Colonic mucosa (tissue), 4 donors: Measurements from ENCODE around the gene MTHFS. TPM values are rescaled to one million over a fixed set of nuclear protein-coding genes. Genes with fewer than 3 reads are reported as not detected.

ENCODE experiments used
- DNase-seq: peaks from one replicate; pipeline ENCODE4 v3.0.0-alpha.2; 2020
- H3K27ac ChIP-seq: fragments of 200-600 bp; one replicate; pipeline ENCODE4 v1.8.0; 2021
- H3K27me3 ChIP-seq: fragments of 200-600 bp; one replicate; pipeline ENCODE4 v1.8.0; 2021
- H3K36me3 ChIP-seq: fragments of 200-600 bp; one replicate; pipeline ENCODE4 v1.8.0; 2021
- H3K4me1 ChIP-seq: fragments of 200-600 bp; one replicate; pipeline ENCODE4 v1.8.0; 2021; ENCODE audit warnings: mild to moderate bottlenecking
- H3K4me3 ChIP-seq: fragments of 200-600 bp; one replicate; pipeline ENCODE4 v1.8.0; 2021
- H3K9ac ChIP-seq, 2 donors: one replicate each; pipeline ENCODE4 v1.7.0; 2013; ENCODE audit warnings: control low read depth in 2 of 2, low read depth in 2 of 2, low read length in 2 of 2
- H3K9me3 ChIP-seq: fragments of 200-600 bp; one replicate; pipeline ENCODE4 v1.8.0; 2021
- intact Hi-C: fragments of 100-400 bp; cut with DNase I; formaldehyde crosslinking; loops from one replicate; pipeline ENCODE4 v1.14.1; 2022
- total RNA-seq, 2 donors: library from RNA; stranded (reverse); fragmentation: NEBNext Ultra II Directional in 1 of 2; extraction: Animal tissue kit (Norgen Biotek cat#: 25700) in 1 of 2; gene quantifications; one replicate each; pipeline ENCODE4 v1.2.1, GENCODE V29; 2021
- TF ChIP-seq, protein P1 (sequence below): fragments of 200-600 bp; IDR thresholded peaks from one replicate; pipeline ENCODE4 v1.8.0; 2022; ENCODE audit warnings: antibody characterized with exemption, mild to moderate bottlenecking
- donor health status: healthy.
- donor health status: DM: no; HTN: no; CAD: no.
- donor health status: DM: no; HTN: no; CAD: no.

The MTHFS gene
- total RNA-seq, 2 donors from 2014 or later: 24.6 to 25.9 TPM

DNA sequence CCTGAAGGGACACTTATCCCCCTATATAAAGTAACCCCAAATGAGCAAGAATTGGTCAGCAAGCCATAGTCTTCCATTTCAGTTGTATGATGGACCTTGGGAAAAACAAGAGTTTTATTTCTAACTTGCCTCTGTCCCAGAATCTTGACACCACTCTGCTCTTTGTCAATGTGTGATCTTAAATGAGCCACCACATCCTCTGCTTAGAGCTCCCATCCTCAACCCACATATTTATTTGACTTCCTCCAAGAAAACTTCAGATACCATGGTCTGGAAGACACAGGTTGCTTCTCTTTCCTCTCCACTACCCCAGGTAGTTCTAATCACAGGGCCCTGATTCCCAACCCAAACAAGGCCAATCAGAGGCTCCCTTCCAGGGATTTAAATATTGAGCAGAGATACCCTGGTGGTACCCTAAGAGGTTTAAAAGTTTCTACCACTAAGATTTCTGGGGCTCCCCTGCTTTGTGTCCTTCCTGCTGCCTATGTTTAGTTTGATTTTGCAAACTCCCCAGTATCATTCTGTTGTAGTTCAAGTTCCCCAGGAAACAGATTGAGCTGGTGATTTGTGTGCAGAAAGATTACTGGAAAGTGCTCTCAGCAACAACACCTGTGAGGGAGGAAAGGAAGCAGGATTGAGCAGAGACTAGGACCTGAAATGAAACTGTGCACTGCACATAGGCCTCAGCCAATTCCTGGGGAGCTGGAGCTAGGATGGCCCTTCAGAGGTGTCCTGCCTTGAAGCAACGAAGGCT, 64.3 kb downstream of the MTHFS start:
- H3K4me1 ChIP-seq: no peaks in the 10 kb centered on the region
- no peaks in the 10 kb centered on the region for H3K9me3 ChIP-seq
- no peaks in the 10 kb centered on the region for H3K36me3 ChIP-seq
- no peak overlapping the region for H3K4me3 ChIP-seq
- intact Hi-C loops: no loop called here
- no peak overlapping the region for H3K9ac ChIP-seq
- no peak overlapping the region for H3K27ac ChIP-seq
- no peak for DNase-seq
- TF ChIP-seq, protein P1, sequence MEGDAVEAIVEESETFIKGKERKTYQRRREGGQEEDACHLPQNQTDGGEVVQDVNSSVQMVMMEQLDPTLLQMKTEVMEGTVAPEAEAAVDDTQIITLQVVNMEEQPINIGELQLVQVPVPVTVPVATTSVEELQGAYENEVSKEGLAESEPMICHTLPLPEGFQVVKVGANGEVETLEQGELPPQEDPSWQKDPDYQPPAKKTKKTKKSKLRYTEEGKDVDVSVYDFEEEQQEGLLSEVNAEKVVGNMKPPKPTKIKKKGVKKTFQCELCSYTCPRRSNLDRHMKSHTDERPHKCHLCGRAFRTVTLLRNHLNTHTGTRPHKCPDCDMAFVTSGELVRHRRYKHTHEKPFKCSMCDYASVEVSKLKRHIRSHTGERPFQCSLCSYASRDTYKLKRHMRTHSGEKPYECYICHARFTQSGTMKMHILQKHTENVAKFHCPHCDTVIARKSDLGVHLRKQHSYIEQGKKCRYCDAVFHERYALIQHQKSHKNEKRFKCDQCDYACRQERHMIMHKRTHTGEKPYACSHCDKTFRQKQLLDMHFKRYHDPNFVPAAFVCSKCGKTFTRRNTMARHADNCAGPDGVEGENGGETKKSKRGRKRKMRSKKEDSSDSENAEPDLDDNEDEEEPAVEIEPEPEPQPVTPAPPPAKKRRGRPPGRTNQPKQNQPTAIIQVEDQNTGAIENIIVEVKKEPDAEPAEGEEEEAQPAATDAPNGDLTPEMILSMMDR: no peak
- no peaks in the 10 kb centered on the region for H3K27me3 ChIP-seq

DNA sequence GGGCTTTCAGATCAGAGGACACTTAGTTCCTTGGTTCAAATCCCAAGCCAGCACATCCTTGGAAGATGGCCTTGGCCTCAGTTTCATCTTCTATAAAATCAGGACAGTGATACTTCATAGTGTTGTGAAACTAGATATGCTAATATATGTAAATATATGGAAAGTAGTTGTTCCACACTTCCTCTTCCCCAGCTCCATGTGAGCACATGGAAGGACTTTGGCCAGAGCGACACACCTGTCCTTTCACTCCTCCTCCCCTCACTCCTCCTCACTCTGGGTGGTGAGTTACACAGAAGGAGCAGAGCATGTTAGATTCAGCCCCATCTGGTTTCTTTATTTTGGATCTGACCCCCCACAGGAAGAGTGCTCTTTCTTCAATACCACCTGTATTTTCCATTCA, 65.2 kb downstream of the MTHFS start:
- Histone ChIP-seq H3K27me3 (no peaks in the 10 kb centered on the region), H3K27ac (no peak overlapping the region), H3K9ac (no peak overlapping the region), H3K4me3 (no peak overlapping the region), H3K4me1 (no peaks in the 10 kb centered on the region), H3K36me3 (no peaks in the 10 kb centered on the region), H3K9me3 (no peaks in the 10 kb centered on the region)
- intact Hi-C loops: no loop called here
- DNase-seq: no peak
- TF ChIP-seq, protein P1: no peak

DNA sequence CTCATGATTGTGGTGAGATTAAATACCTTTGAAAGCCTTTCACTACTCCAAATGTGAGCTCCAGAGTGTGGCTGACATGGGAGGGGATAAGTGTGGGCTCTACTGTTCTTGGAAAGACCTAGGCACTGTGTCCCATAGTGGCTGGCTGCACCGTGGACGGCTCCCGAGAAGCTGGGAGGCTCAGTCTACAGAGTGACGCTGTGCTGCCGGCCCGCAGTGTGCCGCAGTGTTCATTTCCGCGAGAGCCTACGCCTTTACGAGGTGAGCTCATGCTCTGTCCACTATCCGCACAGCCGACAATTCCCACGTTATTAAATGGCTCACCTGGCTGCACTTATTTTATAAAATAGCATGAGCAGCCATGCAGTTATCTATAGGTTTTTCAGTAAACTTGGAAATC, 66.9 kb downstream of the MTHFS start:
- Histone ChIP-seq H3K27ac (no peak overlapping the region), H3K36me3 (no peaks in the 10 kb centered on the region), H3K9me3 (no peaks in the 10 kb centered on the region), H3K4me3 (no peak overlapping the region), H3K27me3 (no peaks in the 10 kb centered on the region), H3K4me1 (no peaks in the 10 kb centered on the region), H3K9ac (no peak overlapping the region)
- intact Hi-C loops: no loop called here
- TF ChIP-seq, protein P1: no peak
- DNase-seq: no peak

DNA sequence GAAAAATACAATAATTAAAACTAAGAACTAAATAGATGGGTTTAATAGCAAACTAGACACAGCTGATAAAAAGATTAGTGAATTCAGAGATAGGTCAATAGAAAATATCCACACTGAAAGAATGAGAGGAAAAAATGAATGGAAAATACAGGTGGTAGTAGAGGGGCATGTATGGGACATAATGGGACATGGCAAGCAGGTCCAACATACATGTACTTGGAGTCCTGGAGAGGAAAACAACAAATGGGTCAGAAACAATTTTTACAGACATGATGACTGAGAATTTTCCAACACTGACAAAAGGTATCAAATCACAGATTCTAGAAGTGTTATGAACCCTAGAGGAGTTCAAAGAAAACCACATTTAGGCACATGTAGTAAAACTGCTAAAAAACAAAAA, 68.4 kb downstream of the MTHFS start:
- intact Hi-C loops: no loop called here
- Histone ChIP-seq H3K4me3 (no peak overlapping the region), H3K9ac (no peak overlapping the region), H3K9me3 (no peaks in the 10 kb centered on the region), H3K36me3 (no peaks in the 10 kb centered on the region), H3K27me3 (no peaks in the 10 kb centered on the region), H3K4me1 (no peaks in the 10 kb centered on the region), H3K27ac (no peak overlapping the region)
- TF ChIP-seq, protein P1: no peak
- no peak for DNase-seq

DNA sequence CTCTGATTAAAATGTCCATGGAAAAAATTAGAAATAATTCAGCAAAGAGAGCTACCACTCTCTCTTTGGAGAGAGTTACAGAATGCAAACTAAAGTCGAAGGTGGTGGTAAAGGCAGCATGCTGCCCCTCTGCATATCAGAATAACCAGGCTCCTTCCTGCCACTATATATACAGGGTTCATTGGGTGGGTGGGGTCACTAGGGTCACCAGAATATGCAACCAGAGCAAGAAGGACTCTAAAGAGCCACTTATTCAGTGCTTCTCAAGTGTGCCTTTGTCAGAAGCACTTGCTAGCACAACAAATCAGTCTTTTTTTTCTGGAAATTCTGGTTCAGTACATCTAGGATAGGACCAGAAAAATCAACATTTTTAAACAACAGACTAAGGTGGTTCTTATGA, 70.0 kb downstream of the MTHFS start:
- H3K27ac ChIP-seq: no peak overlapping the region
- H3K27me3 ChIP-seq: no peaks in the 10 kb centered on the region
- H3K4me1 ChIP-seq: no peaks in the 10 kb centered on the region
- no peaks in the 10 kb centered on the region for H3K36me3 ChIP-seq
- no peak for DNase-seq
- no peaks in the 10 kb centered on the region for H3K9me3 ChIP-seq
- intact Hi-C loops: no loop called here
- no peak overlapping the region for H3K4me3 ChIP-seq
- no peak overlapping the region for H3K9ac ChIP-seq
- TF ChIP-seq, protein P1: no peak
